Measurements from ENCODE around the gene SHISA6.

DNA sequence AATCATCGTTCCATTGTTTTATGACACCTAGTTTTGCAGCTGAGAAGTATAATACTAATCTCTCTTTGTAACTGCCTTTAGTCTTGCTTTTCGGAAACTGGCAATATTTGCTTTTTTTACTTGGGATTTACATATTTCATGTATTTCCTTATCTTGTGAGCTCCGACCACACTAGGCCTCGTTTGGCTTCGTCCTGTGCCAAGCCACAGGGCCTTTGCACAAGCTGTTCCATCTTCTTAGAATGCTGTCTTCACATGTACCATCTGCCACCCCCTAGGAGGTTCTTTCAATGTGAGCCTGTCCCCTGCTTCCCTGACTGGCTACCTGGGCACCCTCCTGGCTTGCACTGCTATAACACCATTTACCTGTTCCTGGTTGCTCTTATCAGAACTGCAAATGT lies 77.2 kb downstream of the SHISA6 start:
- TF ChIP-seq REST (IDR thresholded peaks at IDR 0.05) (no peak), CTCF (IDR thresholded peaks at IDR 0.05; ENCODE audit: low read depth, low read length, missing input control) (no peak), RAD21 (IDR thresholded peaks at IDR 0.05) (no peak), SP1 (IDR thresholded peaks at IDR 0.05) (no peak), ATF3 (IDR thresholded peaks at IDR 0.05) (no peak), TAF1 (conservative IDR thresholded peaks at IDR 0.05) (no peak), GABPA (IDR thresholded peaks at IDR 0.05 in 1 of 2, conservative IDR thresholded peaks at IDR 0.05 in 1 of 2) (no peak), RXRA (IDR thresholded peaks at IDR 0.05) (no peak), HNF4G (IDR thresholded peaks at IDR 0.05) (no peak), MAX (IDR thresholded peaks at IDR 0.05) (no peak), EGR1 (IDR thresholded peaks at IDR 0.05; ENCODE audit: low read depth in 2 of 2) (no peak), FOXA2 (IDR thresholded peaks at IDR 0.05) (no peak), YY1 (IDR thresholded peaks at IDR 0.05) (no peak), FOXA1 (IDR thresholded peaks at IDR 0.05) (no peak)

All from liver (tissue), 3 donors.